Mammary epithelial cell (primary cell): ENCODE data around the gene CBX4.

Experiments used
- CTCF ChIP-seq, 2 donors: IDR thresholded peaks in 1 of 2; conservative IDR thresholded peaks in 1 of 2; 2 replicates each; pipeline ENCODE4 v1.5.1; 2011 to 2012; ENCODE audit warnings: inconsistent platforms in 2 of 2, low read length in 2 of 2, mild to moderate bottlenecking in 2 of 2, control low read depth in 1 of 2, low read depth in 1 of 2; ENCODE audit not compliant: insufficient read depth in 1 of 2; ENCODE audit errors: extremely low read depth in 1 of 2
- EZH2 ChIP-seq: IDR thresholded peaks from 2 replicates; pipeline ENCODE4 v1.6.1; 2012; ENCODE audit warnings: low read length, inconsistent platforms, borderline replicate concordance

GRCh38 chr17:79855331-79856124 is 16.3 kb upstream of the CBX4 start:
- TF ChIP-seq CTCF (conservative IDR thresholded peaks at IDR 0.05 in 1 of 2, IDR thresholded peaks at IDR 0.05 in 1 of 2; ENCODE audit: extremely low read depth in 1 of 2, insufficient read depth in 1 of 2, low read depth in 1 of 2, low read length in 2 of 2) (no peak), EZH2 (no peak)
